Lower leg skin (tissue), 4 donors: Measurements from ENCODE around the gene AGPAT4. TPM values are rescaled to one million over a fixed set of nuclear protein-coding genes. Genes with fewer than 3 reads are reported as not detected.

Experiments
- DNase-seq, 2 donors: peaks; one replicate each; pipeline ENCODE4 v3.0.0-alpha.2; 2019; ENCODE audit warnings: low spot score in 2 of 2
- H3K4me3 ChIP-seq: fragments of 200-600 bp; sonication (generic); 2 replicates; pipeline ENCODE4 v1.5.1; 2017; ENCODE audit warnings: mild to moderate bottlenecking, low read depth; ENCODE audit not compliant: poor library complexity, severe bottlenecking
- POLR2A ChIP-seq, 2 donors: fragments of 450-650 bp; IDR thresholded peaks; one replicate each; pipeline ENCODE4 v1.6.1; 2016 to 2017; ENCODE audit warnings: antibody characterized with exemption in 2 of 2, mild to moderate bottlenecking in 1 of 2, moderate library complexity in 1 of 2
- WGBS, 2 donors: methylation state at CpG; one replicate each; pipeline ENCODE4 v1.1.5; 2018; 5-methylcytosine and 5-hydroxymethylcytosine counted together
- intact Hi-C: fragments of 100-400 bp; cut with DNase I; formaldehyde crosslinking; loops from one replicate; pipeline ENCODE4 v1.15.0; 2023; ENCODE audit warnings: low total_unique reads
- total RNA-seq, 4 donors: library from RNA; depleted of rRNA; stranded (reverse); fragments of >200 nt; gene quantifications; one replicate each; pipeline ENCODE4 v1.1.0, GENCODE V29; 2016
- TF ChIP-seq, protein P1 (sequence below), 3 donors: fragments of 450-650 bp; IDR thresholded peaks; one replicate each; pipeline ENCODE4 v1.5.1; 2016; ENCODE audit warnings: antibody characterized with exemption in 3 of 3, mild to moderate bottlenecking in 3 of 3, moderate library complexity in 2 of 3

The AGPAT4 gene
- total RNA-seq, 4 donors from 2014 or later: 0.44 to 2.0 (median 1.2) TPM

GRCh38 chr6:161292145-161292544 lies 18.3 kb upstream of the AGPAT4 start:
- H3K4me3 ChIP-seq: no peak overlapping the region
- 82 to 90% methylated on average over 6 of the region's 6 CpGs for WGBS, 2 donors
- no peak for DNase-seq
- no peak for TF ChIP-seq POLR2A (IDR thresholded peaks at IDR 0.05)
- TF ChIP-seq, protein P1, sequence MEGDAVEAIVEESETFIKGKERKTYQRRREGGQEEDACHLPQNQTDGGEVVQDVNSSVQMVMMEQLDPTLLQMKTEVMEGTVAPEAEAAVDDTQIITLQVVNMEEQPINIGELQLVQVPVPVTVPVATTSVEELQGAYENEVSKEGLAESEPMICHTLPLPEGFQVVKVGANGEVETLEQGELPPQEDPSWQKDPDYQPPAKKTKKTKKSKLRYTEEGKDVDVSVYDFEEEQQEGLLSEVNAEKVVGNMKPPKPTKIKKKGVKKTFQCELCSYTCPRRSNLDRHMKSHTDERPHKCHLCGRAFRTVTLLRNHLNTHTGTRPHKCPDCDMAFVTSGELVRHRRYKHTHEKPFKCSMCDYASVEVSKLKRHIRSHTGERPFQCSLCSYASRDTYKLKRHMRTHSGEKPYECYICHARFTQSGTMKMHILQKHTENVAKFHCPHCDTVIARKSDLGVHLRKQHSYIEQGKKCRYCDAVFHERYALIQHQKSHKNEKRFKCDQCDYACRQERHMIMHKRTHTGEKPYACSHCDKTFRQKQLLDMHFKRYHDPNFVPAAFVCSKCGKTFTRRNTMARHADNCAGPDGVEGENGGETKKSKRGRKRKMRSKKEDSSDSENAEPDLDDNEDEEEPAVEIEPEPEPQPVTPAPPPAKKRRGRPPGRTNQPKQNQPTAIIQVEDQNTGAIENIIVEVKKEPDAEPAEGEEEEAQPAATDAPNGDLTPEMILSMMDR (IDR thresholded peaks at IDR 0.05): no peak
- intact Hi-C loops: no loop called here

GRCh38 chr6:161290751-161291150 lies 16.9 kb upstream of the AGPAT4 start:
- DNase-seq: no peak
- no peak overlapping the region for H3K4me3 ChIP-seq
- intact Hi-C loops: no loop called here
- 81 to 83% methylated on average over 3 of the region's 3 CpGs for WGBS, 2 donors
- TF ChIP-seq, protein P1 (IDR thresholded peaks at IDR 0.05): no peak
- no peak for TF ChIP-seq POLR2A (IDR thresholded peaks at IDR 0.05)

DNA sequence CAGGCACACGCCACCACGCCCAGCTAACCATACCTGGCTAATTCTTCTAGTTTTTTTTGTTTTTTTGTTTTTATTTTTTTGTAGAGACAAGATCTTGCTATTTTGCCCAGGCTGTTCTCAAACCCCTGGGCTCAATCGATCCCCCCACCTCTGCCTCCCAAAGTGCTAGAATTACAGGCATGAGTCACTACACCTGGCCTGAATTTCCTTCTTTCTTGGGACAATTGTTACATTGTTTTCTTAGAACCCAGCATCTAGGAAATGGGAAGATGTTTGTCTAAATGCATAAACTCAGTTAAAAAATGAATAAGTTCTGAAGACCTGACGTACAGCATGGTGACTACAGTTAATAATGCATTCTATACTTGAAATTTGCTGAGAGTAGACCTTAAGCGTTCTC lies 10.8 kb upstream of the AGPAT4 start:
- DNase-seq: no peak
- no peak overlapping the region for H3K4me3 ChIP-seq
- WGBS, 2 donors: 84 to 91% methylated on average over 5 of the region's 5 CpGs

GRCh38 chr6:161281092-161281491 lies 7.2 kb upstream of the AGPAT4 start:
- H3K4me3 ChIP-seq: no peak overlapping the region
- no peak for TF ChIP-seq POLR2A (IDR thresholded peaks at IDR 0.05)
- TF ChIP-seq, protein P1 (IDR thresholded peaks at IDR 0.05): no peak
- 86 to 91% methylated on average over 5 of the region's 5 CpGs for WGBS, 2 donors
- intact Hi-C loops: no loop called here
- DNase-seq: no peak

More for the DNA sequence above, 10.8 kb upstream of the AGPAT4 start:
- intact Hi-C loops: no loop called here
- TF ChIP-seq, protein P1 (IDR thresholded peaks at IDR 0.05): no peak
- no peak for TF ChIP-seq POLR2A (IDR thresholded peaks at IDR 0.05)

GRCh38 chr6:161279677-161280415 lies 6.0 kb upstream of the AGPAT4 start:
- TF ChIP-seq POLR2A (IDR thresholded peaks at IDR 0.05): no peak
- TF ChIP-seq, protein P1 (IDR thresholded peaks at IDR 0.05): no peak
- 67% methylated on average over 7 of the region's 7 CpGs for WGBS, 2 donors
- no peak overlapping the region for H3K4me3 ChIP-seq
- intact Hi-C loops: no loop called here
- DNase-seq: no peak
